Measurements from ENCODE around the gene CLEC20A.

- no peak for TF ChIP-seq EZH2 (IDR thresholded peaks at IDR 0.05; ENCODE audit: low read depth)
- TF ChIP-seq, protein P1, sequence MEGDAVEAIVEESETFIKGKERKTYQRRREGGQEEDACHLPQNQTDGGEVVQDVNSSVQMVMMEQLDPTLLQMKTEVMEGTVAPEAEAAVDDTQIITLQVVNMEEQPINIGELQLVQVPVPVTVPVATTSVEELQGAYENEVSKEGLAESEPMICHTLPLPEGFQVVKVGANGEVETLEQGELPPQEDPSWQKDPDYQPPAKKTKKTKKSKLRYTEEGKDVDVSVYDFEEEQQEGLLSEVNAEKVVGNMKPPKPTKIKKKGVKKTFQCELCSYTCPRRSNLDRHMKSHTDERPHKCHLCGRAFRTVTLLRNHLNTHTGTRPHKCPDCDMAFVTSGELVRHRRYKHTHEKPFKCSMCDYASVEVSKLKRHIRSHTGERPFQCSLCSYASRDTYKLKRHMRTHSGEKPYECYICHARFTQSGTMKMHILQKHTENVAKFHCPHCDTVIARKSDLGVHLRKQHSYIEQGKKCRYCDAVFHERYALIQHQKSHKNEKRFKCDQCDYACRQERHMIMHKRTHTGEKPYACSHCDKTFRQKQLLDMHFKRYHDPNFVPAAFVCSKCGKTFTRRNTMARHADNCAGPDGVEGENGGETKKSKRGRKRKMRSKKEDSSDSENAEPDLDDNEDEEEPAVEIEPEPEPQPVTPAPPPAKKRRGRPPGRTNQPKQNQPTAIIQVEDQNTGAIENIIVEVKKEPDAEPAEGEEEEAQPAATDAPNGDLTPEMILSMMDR (conservative IDR thresholded peaks at IDR 0.05): no peak
Observed at GRCh38 chr1:178502856-178503255, 6.1 kb upstream of the CLEC20A start.
